ENCODE measurements around the gene DLG2.

DNA sequence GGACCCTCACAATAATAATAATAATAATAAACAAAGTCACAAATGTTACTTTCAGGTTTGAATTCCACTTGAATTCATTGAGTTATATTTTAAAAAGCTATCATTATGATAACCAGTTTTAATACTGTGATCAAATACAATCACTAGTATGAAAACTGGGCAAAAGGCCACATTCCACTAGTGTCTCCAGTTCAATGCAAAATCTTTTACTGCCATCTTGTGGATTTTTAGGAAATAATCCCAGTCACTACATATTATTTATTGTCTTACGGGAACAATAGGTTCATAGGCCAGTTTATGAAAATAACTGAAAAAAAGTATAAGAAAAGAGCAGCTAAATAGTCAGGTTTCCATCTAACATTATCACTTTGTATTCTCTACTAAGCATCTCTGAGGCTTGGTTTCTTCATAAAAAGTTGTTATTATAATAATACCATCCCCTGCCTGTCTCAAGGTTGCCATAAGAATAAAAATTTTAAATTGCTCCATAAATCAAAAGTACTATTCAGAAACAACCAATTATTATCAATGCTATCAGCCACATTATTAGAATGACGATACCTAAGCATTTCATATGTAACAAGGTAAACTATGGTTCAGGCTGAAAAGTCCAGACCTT lies 1807.1 kb downstream of the DLG2 start:
- TF ChIP-seq CTCF (conservative IDR thresholded peaks at IDR 0.05; ENCODE audit: low read length) (peak; percentile 82), EZH2phosphoT487 (IDR thresholded peaks at IDR 0.05; ENCODE audit: borderline replicate concordance, low read depth, low read length) (no peak)
